Keratinocyte (primary cell): Measurements from ENCODE around the gene SRR. TPM values are rescaled to one million over a fixed set of nuclear protein-coding genes. Genes with fewer than 3 reads are reported as not detected.

ENCODE experiments used
- DNase-seq: peaks from one replicate; pipeline ENCODE4 v3.0.0-alpha.2; 2011; ENCODE audit warnings: low read depth, missing footprints, low spot score
- FAIRE-seq: peaks from 2 replicates; lab custom pipeline; 2011; peaks lifted over from hg19 to GRCh38; lab: Jason Lieb, UNC
- H2AFZ ChIP-seq: 2 replicates; pipeline ENCODE4 v1.6.0; 2012; ENCODE audit warnings: low read length, control low read depth, inconsistent platforms; ENCODE audit not compliant: control insufficient read depth
- H3K27ac ChIP-seq: 2 replicates; pipeline ENCODE4 v1.5.1; 2011; ENCODE audit warnings: low read length; ENCODE audit not compliant: control insufficient read depth, insufficient read depth
- H3K27me3 ChIP-seq: 3 replicates; pipeline ENCODE4 v1.6.0; 2011; ENCODE audit warnings: low read length; ENCODE audit not compliant: control insufficient read depth, insufficient read depth; ENCODE audit errors: extremely low read depth
- H3K36me3 ChIP-seq, 2 experiments: 2 replicates in 1 of 2; 3 replicates in 1 of 2; pipeline ENCODE4 v1.5.1; 2011; ENCODE audit warnings: low read length in 2 of 2, mild to moderate bottlenecking in 1 of 2; ENCODE audit not compliant: control insufficient read depth in 2 of 2, insufficient read depth in 2 of 2; ENCODE audit errors: extremely low read depth in 1 of 2
- H3K4me1 ChIP-seq: 3 replicates; pipeline ENCODE4 v1.5.1; 2011; ENCODE audit warnings: low read length; ENCODE audit not compliant: control insufficient read depth, insufficient read depth; ENCODE audit errors: extremely low read depth
- H3K4me2 ChIP-seq: 3 replicates; pipeline ENCODE4 v1.6.0; 2011; ENCODE audit warnings: low read depth, low read length; ENCODE audit not compliant: control insufficient read depth, insufficient read depth; ENCODE audit errors: extremely low read depth
- H3K4me3 ChIP-seq, 3 experiments: fragments of 200-600 bp in 1 of 3; sonication (generic) in 1 of 3; 2 replicates in 2 of 3; 3 replicates in 1 of 3; pipeline ENCODE4 v1.5.1; 2011 to 2016; ENCODE audit warnings: low read length in 3 of 3, mild to moderate bottlenecking in 3 of 3, control low read depth in 2 of 3, inconsistent platforms in 1 of 3, low read depth in 1 of 3, mixed read lengths in 1 of 3, mixed run types in 1 of 3, moderate library complexity in 1 of 3; ENCODE audit not compliant: control insufficient read depth in 2 of 3, insufficient read depth in 2 of 3; ENCODE audit errors: extremely low read depth in 1 of 3
- H3K79me2 ChIP-seq: 2 replicates; pipeline ENCODE4 v1.6.0; 2012; ENCODE audit warnings: low read length; ENCODE audit not compliant: control insufficient read depth, insufficient read depth
- H3K9ac ChIP-seq: 3 replicates; pipeline ENCODE4 v1.6.0; 2011; ENCODE audit warnings: low read length; ENCODE audit not compliant: control insufficient read depth, insufficient read depth; ENCODE audit errors: extremely low read depth
- H3K9me1 ChIP-seq: 3 replicates; pipeline ENCODE4 v1.6.0; 2011; ENCODE audit warnings: low read length; ENCODE audit not compliant: control insufficient read depth, insufficient read depth; ENCODE audit errors: extremely low read depth
- H3K9me3 ChIP-seq: 2 replicates; pipeline ENCODE4 v1.5.1; 2012; ENCODE audit warnings: low read depth, low read length; ENCODE audit not compliant: control insufficient read depth
- H4K20me1 ChIP-seq: 3 replicates; pipeline ENCODE4 v1.6.0; 2011; ENCODE audit warnings: low read length; ENCODE audit not compliant: control insufficient read depth, insufficient read depth; ENCODE audit errors: extremely low read depth
- CTCF ChIP-seq, 3 experiments: IDR thresholded peaks in 1 of 3; conservative IDR thresholded peaks in 1 of 3; optimal IDR thresholded peaks in 1 of 3; 2 replicates in 2 of 3; 3 replicates in 1 of 3; pipeline versions ENCODE3 to v1.5.1; 2011; ENCODE audit warnings: low read length in 3 of 3, mild to moderate bottlenecking in 3 of 3, moderate library complexity in 2 of 3, control low read depth in 1 of 3, inconsistent platforms in 1 of 3; ENCODE audit not compliant: insufficient read depth in 2 of 3; ENCODE audit errors: extremely low read depth in 1 of 3
- EZH2 ChIP-seq: IDR thresholded peaks from one replicate; pipeline ENCODE4 v1.6.1; 2012; ENCODE audit warnings: inconsistent platforms, mild to moderate bottlenecking, low read length, moderate library complexity
- dilution Hi-C: fragments of 300-500 bp; cut with MboI; formaldehyde crosslinking; loops from one replicate; pipeline ENCODE4 v1.7.0; 2020; ENCODE audit warnings: low sequenced_read_pairs; ENCODE audit not compliant: extremely low pct_ligation_motif_present
- polyA plus RNA-seq, 5 experiments: library from polyadenylated mRNA; depleted of rRNA in 3 of 5; stranded (reverse) in 3 of 5; stranded (forward) in 1 of 5; unstranded in 1 of 5; fragments of >200 nt; gene quantifications; 1 replicate in 1 of 5; 2 replicates in 3 of 5; 3 replicates in 1 of 5; pipeline versions ENCODE4 v1.2.1 to v1.2.3, GENCODE V29; 2011 to 2012; ENCODE audit warnings: missing spikeins in 2 of 5, low read depth in 1 of 5, low replicate concordance in 1 of 5

SRR gene
- polyA plus RNA-seq, 1 donor (not counting 4 experiments of a cell fraction or from before 2014, with no cell fraction given), result 17.7 TPM

- H3K4me1 ChIP-seq, result peaks cover 11% of the 10 kb centered on the region
- H3K9me3 ChIP-seq, result no peaks in the 10 kb centered on the region
- H3K36me3 ChIP-seq, result peaks cover 36 to 56% of the 10 kb centered on the region in 2 experiments
- DNase-seq (no peak), FAIRE-seq (no peak)
- H3K27me3 ChIP-seq, result no peaks in the 10 kb centered on the region
- TF ChIP-seq CTCF (optimal IDR thresholded peaks at IDR 0.05 in 1 of 3, IDR thresholded peaks at IDR 0.05 in 1 of 3, conservative IDR thresholded peaks at IDR 0.05 in 1 of 3; ENCODE audit: extremely low read depth in 1 of 3, insufficient read depth in 2 of 3, low read length in 3 of 3) (no peak), EZH2 (no peak)
- H3K27ac ChIP-seq, result no peak overlapping the region
- H2AFZ ChIP-seq, result no peak overlapping the region
- dilution Hi-C loops, result no loop called here
- H4K20me1 ChIP-seq, result peaks cover 2% of the 10 kb centered on the region
- H3K9me1 ChIP-seq, result no peaks in the 10 kb centered on the region
- H3K4me2 ChIP-seq, result no peak overlapping the region
- H3K79me2 ChIP-seq, result peaks cover 60% of the 10 kb centered on the region
- no peak overlapping the region for H3K4me3 ChIP-seq
- H3K9ac ChIP-seq, result no peak overlapping the region
Measured at GRCh38 chr17:2331303-2331702, 27.6 kb downstream of the SRR start.

- dilution Hi-C loops, result no loop called here
Measured at GRCh38 chr17:2335726-2336214, 32.0 kb downstream of the SRR start.

More at GRCh38 chr17:2335726-2336214, 32.0 kb downstream of the SRR start:
- TF ChIP-seq CTCF (optimal IDR thresholded peaks at IDR 0.05 in 1 of 3, IDR thresholded peaks at IDR 0.05 in 1 of 3, conservative IDR thresholded peaks at IDR 0.05 in 1 of 3; ENCODE audit: extremely low read depth in 1 of 3, insufficient read depth in 2 of 3, low read length in 3 of 3), result no peak
- TF ChIP-seq EZH2, result no peak
- Histone ChIP-seq H3K9me3 (no peaks in the 10 kb centered on the region), H3K79me2 (peaks cover 47% of the 10 kb centered on the region), H3K9ac (peak overlapping the region; percentile 96), H3K36me3 (peaks cover 17 to 43% of the 10 kb centered on the region in 2 experiments), H3K4me3 (peak overlapping the region; percentile 61 to 90 (median 87)), H3K4me1 (peaks cover 20% of the 10 kb centered on the region), H3K27ac (peak overlapping the region; percentile 86), H3K27me3 (no peaks in the 10 kb centered on the region), H3K9me1 (no peaks in the 10 kb centered on the region), H3K4me2 (peak overlapping the region; percentile 94), H4K20me1 (no peaks in the 10 kb centered on the region), H2AFZ (peak overlapping the region; percentile 92)
- DNase-seq, result no peak
- no peak for FAIRE-seq
